Ovary (tissue), 9 donors: Measurements from ENCODE around the gene RHCE. TPM values are rescaled to one million over a fixed set of nuclear protein-coding genes. Genes with fewer than 3 reads are reported as not detected.
"Not testable (repeated sequence)": the region's sequence is repeated elsewhere in the genome, so short reads cannot be mapped to it uniquely, and the experiment has no call there.

ENCODE experiments used
- DNase-seq, 5 donors: peaks; one replicate each; pipeline ENCODE4 v3.0.0-alpha.2; 2019 to 2020
- H3K27ac ChIP-seq, 2 donors: fragments of 200-600 bp; one replicate each; pipeline versions ENCODE4 v1.5.1 to v1.8.0; 2019 to 2022
- H3K27me3 ChIP-seq: fragments of 200-600 bp; one replicate; pipeline ENCODE4 v1.8.0; 2022
- H3K36me3 ChIP-seq: fragments of 200-600 bp; sonication (generic); one replicate; pipeline ENCODE4 v1.5.1; 2019
- H3K4me1 ChIP-seq: one replicate; pipeline ENCODE4 v1.8.1; 2013; ENCODE audit warnings: mild to moderate bottlenecking, moderate library complexity; ENCODE audit not compliant: insufficient read depth
- H3K4me3 ChIP-seq: fragments of 200-600 bp; sonication (generic); one replicate; pipeline ENCODE4 v1.5.1; 2017
- H3K9me3 ChIP-seq, 2 donors: fragments of 200-600 bp in 1 of 2; sonication (generic) in 1 of 2; one replicate each; pipeline versions ENCODE4 v1.5.1 to v1.8.1; 2013 to 2019; ENCODE audit warnings: mild to moderate bottlenecking in 1 of 2, moderate library complexity in 1 of 2
- EP300 ChIP-seq: sonication (generic); formaldehyde crosslinking; IDR thresholded peaks from one replicate; pipeline ENCODE4 v1.6.1; 2017; ENCODE audit warnings: antibody characterized with exemption
- POLR2A ChIP-seq: fragments of 450-650 bp; IDR thresholded peaks from one replicate; pipeline ENCODE4 v1.6.1; 2017; ENCODE audit warnings: antibody characterized with exemption, mild to moderate bottlenecking, moderate library complexity
- WGBS, 3 donors: extraction: QIAGEN DNeasy Blood & Tissue Kit in 1 of 3; methylation state at CpG; one replicate each; pipeline versions ENCODE4 v1.1.5 to v1.1.7; 2013 to 2017; 5-methylcytosine and 5-hydroxymethylcytosine counted together
- intact Hi-C, 4 donors: fragments of 100-400 bp; cut with DNase I; formaldehyde crosslinking; loops; one replicate each; pipeline versions ENCODE4 v1.11.0 to v1.15.1; 2022 to 2023
- polyA plus RNA-seq, 2 donors: library from polyadenylated mRNA; stranded (reverse); fragments of 200-250 nt in 1 of 2; fragments of 350-450 nt in 1 of 2; fragmentation: Illumina TruSeq in 1 of 2; extraction: RNeasy Lipid Tissue Mini Kit (QIAGEN cat#74804) in 1 of 2; gene quantifications; one replicate each; pipeline ENCODE4 v1.2.3, GENCODE V29; 2013 to 2014
- total RNA-seq, 7 donors: library from RNA; depleted of rRNA in 2 of 7; stranded (reverse); fragments of >200 nt in 2 of 7; fragmentation: NEBNext Ultra II Directional in 3 of 7; extraction: Animal tissue kit (Norgen Biotek cat#: 25700) in 3 of 7; gene quantifications; one replicate each; pipeline versions ENCODE4 v1.1.0 to v1.2.4, GENCODE V29; 2016 to 2023
- TF ChIP-seq, protein P1 (sequence below), 3 donors: fragments of 450-650 bp in 2 of 3; fragments of 200-600 bp in 1 of 3; IDR thresholded peaks; one replicate each; pipeline versions ENCODE4 v1.5.1 to v1.8.0; 2016 to 2022; ENCODE audit warnings: antibody characterized with exemption in 3 of 3, mild to moderate bottlenecking in 1 of 3
- donor health status: DM: no; HTN: no; CAD: no; lungs with moderate emphysema.
- donor health status: DM: no; HTN: no; CAD: no.
- donor health status: Bipolar disorder and iron deficiency.
- donor health status: DM: yes; HTN: yes; CAD: no.
- donor health status: DM: no; HTN: no; CAD: no.
- donor health status: DM: yes; HTN: yes; CAD: no.

Gene RHCE
- total and polyA plus RNA-seq, 9 donors = 0.21 to 0.83 (median 0.53) TPM; not detected in 1

DNA sequence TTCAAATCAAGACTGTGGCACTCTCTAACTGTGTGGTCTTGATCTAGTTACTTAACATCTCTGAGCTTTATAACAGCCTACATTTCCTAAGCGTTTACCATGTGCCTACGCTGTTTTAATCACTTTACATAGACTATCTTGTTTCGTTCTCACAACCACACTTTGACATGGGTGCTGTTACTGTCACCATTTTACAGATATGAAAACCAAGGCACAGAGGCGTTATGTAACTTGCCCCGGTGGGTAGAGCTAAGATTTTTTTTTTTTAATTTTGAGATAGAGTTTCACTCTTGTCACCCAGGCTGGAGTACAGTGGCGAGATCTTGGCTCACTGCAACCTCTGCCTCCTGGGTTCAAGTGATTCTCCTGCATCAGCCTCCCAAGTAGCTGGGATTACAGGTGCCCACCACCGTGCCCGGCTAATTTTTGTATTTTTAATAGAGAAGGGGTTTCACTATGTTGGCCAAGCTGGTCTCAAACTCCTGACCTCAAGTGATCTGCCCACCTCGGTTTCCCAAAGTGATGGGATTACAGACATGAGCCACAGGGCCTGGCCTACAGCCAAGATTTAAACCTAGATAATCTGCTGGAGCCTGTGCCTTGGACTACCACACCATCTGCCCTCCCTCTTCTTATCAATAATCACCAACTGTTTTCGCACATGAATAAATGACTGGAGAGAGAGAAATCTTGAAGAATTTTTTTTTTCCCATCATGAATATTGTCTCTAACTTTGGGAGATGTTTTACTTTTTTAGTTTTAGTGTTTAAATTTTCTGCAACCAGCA lies 10.8 kb downstream of the RHCE start:
- not testable (repeated sequence) for H3K27me3 ChIP-seq, H3K27ac ChIP-seq, H3K4me1 ChIP-seq, H3K9me3 ChIP-seq, H3K4me3 ChIP-seq, DNase-seq, H3K36me3 ChIP-seq
- intact Hi-C loops = loop anchor here (5.0 to 10.0 kb wide), 3 partner anchors 112 to 125 kb away; no protein-coding TSS in a partner anchor
- 85 to 93% (median 92%) methylated on average over 8 to 10 of the region's 10 CpGs for WGBS, 3 donors

DNA sequence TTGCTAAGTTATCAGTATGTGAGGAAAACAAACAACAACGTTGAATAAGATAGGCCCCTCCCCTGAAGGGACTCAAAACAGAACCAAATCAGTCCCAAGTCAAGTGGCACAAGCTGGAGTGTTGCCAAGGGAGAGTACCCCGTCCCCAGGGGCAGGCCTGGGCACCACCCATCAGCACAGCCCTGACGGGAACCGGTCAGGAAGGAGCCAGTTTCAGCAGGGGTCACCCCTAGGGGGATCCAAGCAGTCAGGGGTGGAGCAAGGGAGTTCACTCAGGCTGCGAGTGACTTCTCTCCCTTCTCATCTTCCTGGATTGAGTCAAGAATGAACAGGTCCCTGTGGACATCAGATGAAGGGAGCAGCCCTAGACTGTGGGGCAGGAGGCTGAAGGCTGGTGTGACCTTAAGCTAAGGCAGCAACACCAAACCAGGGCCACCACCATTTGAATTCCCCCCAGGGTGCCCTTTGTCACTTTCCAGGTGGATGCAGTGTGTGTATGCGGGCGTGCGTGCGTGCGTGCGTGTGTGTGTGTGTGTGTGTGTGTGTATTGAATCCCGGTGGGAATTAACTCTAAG lies 14.8 kb downstream of the RHCE start:
- WGBS, 3 donors = 62 to 73% methylated on average over 8 to 10 of the region's 12 CpGs; no CpG with 5 or more reads in 1 of the 3 donors
- not testable (repeated sequence) for H3K4me3 ChIP-seq, H3K9me3 ChIP-seq, H3K36me3 ChIP-seq, DNase-seq, H3K4me1 ChIP-seq, H3K27me3 ChIP-seq, H3K27ac ChIP-seq
- intact Hi-C loops = loop anchor here in 3 of 4 donors (5.0 to 10.0 kb wide), 2 partner anchors 116 to 119 kb away; no protein-coding TSS in a partner anchor

DNA sequence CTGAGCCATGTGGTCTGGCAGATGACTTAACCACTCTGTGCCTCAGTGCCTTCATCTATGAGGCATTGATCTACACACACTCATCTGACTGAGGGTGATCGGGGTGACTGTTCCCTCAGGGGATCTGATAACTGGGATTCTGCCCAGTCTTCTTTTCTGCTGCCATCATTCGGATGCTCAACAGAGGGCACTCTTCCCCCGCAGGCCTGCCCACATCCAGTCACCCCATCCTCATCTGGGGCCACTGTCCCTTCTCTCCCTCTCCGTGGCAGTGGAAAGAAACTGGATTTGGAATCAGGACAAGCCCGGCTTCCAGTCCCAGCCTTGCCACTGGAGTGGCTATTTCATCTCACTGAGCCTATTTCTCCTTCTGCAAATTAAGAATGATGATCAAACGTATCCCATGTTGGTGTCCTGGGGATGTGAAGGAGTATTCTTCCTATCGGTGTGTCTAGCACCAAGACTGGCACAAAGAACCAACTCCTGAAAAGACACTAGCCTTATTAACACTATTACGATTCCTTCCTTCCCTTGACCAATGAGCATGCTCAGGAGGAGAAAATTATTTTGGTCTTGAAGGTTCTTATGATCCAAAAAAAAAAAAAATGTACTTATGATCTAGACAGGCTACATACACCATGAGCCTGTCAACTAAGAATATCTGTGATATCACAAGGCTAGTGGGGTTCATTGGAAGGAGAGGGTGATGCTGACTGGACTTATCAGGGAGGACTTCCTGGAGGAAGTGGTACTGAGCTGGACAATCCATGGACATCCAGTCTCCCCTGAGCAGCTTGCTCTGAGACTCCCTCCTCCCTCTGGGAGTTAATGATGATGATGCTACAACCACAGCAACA lies 17.4 kb downstream of the RHCE start:
- not testable (repeated sequence) for H3K9me3 ChIP-seq, H3K36me3 ChIP-seq, H3K4me1 ChIP-seq, H3K4me3 ChIP-seq, H3K27me3 ChIP-seq, DNase-seq, H3K27ac ChIP-seq
- intact Hi-C loops = loop anchor here in 3 of 4 donors (5.0 to 10.0 kb wide), 2 partner anchors 119 to 122 kb away; no protein-coding TSS in a partner anchor
- WGBS, 3 donors = 8 to 18% (median 13%) methylated on average over 5 to 6 of the region's 8 CpGs

DNA sequence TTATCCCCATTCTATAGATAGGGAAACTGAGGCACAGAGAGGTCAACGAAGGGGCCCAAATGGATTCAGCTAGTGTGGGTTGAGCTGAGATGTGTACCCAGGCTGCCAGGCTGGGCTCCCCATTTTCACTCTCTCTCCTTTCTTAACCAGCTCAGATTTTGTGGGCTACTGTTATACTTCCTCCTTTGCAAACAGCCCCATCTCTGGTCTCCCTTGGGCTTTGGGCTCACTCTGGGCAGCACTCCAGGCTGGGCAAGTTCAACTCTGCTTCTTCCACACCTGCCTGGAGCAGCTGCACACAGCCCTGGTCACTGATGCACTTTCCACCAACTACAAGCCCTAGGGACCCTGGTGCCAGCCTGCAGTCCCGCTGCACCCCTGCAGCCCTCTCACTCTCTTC lies 22.5 kb downstream of the RHCE start:
- H3K27me3 ChIP-seq, H3K9me3 ChIP-seq, H3K4me3 ChIP-seq, H3K36me3 ChIP-seq, H3K27ac ChIP-seq, H3K4me1 ChIP-seq, DNase-seq, intact Hi-C loops: not testable (repeated sequence)
- no CpG with 5 or more reads among the region's 2 CpGs for WGBS, 3 donors

DNA sequence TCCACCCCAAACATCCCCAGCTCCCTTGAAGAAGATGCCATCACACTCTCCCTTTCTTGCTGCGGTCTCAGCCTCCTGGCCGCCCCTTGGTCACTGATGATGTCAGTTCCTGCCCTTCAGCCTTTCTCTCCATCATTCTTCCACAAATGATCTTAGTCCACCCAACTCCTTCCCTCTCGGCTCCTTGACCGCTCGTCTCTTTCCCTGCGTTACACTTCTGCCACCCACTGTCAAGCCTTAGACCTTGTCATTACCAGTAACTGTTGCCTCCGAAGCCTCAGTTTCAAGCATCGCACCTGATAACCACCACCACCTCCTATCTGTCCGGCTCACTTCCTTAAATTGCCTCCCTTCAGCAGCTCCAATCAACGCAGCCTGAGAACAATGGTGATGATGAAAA lies 23.1 kb downstream of the RHCE start:
- WGBS, 3 donors = 21 to 42% (median 24%) methylated on average over 3 to 7 of the region's 10 CpGs
- peak in 1 of 5 donors; percentile 32 for DNase-seq
- H3K4me3 ChIP-seq, H3K27ac ChIP-seq, H3K27me3 ChIP-seq, H3K36me3 ChIP-seq, intact Hi-C loops, H3K4me1 ChIP-seq, H3K9me3 ChIP-seq: not testable (repeated sequence)

DNA sequence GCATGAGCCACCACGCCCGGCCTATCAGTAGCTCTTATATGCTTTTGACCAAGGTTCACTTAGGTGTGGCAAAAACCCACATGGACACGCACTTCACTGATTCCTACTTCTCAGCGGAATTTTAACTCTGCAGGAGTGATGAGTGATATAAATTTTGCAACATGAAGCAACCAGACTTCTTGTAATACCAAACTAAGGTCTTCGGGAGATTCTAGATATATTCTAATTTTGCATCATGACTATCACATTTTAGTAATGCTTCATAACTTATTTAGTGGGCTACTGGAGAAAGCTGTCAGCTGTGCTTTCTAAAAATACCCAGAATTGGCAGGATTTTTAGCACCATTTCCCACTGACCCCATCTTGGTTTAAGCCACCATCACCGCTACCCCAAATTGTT lies 27.8 kb downstream of the RHCE start:
- Histone ChIP-seq H3K27me3 (no peaks in the 10 kb centered on the region), H3K9me3 (no peaks in the 10 kb centered on the region), H3K27ac (no peak overlapping the region), H3K4me3 (no peak overlapping the region), H3K4me1 (no peaks in the 10 kb centered on the region), H3K36me3 (no peaks in the 10 kb centered on the region)
- TF ChIP-seq, protein P1, sequence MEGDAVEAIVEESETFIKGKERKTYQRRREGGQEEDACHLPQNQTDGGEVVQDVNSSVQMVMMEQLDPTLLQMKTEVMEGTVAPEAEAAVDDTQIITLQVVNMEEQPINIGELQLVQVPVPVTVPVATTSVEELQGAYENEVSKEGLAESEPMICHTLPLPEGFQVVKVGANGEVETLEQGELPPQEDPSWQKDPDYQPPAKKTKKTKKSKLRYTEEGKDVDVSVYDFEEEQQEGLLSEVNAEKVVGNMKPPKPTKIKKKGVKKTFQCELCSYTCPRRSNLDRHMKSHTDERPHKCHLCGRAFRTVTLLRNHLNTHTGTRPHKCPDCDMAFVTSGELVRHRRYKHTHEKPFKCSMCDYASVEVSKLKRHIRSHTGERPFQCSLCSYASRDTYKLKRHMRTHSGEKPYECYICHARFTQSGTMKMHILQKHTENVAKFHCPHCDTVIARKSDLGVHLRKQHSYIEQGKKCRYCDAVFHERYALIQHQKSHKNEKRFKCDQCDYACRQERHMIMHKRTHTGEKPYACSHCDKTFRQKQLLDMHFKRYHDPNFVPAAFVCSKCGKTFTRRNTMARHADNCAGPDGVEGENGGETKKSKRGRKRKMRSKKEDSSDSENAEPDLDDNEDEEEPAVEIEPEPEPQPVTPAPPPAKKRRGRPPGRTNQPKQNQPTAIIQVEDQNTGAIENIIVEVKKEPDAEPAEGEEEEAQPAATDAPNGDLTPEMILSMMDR (IDR thresholded peaks at IDR 0.05) = no peak
- TF ChIP-seq POLR2A (no peak), EP300 (no peak)
- 93 to 94% (median 93%) methylated on average over 6 of the region's 6 CpGs for WGBS, 3 donors
- DNase-seq = no peak
- intact Hi-C loops = no loop called here

DNA sequence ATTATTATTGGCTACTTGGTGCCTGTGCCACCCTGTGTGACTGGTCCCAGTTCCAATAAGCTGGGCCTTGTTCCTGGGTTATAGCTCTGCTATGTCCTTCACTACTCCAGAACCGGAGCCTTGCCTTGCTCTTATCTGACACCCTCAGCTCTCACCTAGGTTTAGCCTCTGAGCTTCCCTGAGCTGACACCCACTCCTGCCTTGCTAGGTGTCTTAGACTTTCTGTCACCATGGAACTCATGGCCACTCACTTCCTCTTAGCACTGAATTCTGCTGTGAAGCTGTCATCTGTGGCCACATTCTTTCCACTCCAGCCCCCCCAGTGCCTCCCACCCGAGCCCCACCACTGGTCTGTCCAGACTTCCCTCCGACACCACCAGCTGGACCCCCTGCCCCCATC lies 30.9 kb downstream of the RHCE start:
- H3K27ac ChIP-seq, DNase-seq, H3K27me3 ChIP-seq, intact Hi-C loops, H3K4me1 ChIP-seq, H3K9me3 ChIP-seq, H3K36me3 ChIP-seq, H3K4me3 ChIP-seq: not testable (repeated sequence)
- 78 to 88% (median 78%) methylated on average over 3 of the region's 3 CpGs for WGBS, 3 donors

DNA sequence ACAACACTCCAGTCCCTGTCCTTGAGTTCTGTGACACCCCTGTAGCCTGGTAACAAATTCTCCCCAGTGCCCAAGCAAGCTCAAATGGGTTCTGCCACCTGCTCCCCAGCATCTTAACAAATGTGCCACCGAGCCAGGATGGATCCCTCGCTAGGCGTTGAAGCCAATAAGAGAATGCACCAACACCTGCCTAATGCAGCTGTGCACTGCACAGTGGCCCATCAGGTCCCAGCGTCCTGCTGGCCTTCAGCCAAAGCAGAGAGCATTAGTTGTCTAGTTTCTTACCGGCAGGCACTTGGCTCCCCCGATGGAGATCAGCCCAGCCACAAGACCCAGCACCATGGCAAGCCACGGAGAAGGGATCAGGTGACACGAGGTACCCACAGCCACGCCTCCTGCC lies 31.9 kb downstream of the RHCE start:
- H3K27ac ChIP-seq, H3K9me3 ChIP-seq, H3K4me1 ChIP-seq, DNase-seq, H3K27me3 ChIP-seq, H3K36me3 ChIP-seq, intact Hi-C loops, H3K4me3 ChIP-seq: not testable (repeated sequence)
- 55 to 74% (median 62%) methylated on average over 6 to 8 of the region's 9 CpGs for WGBS, 3 donors

DNA sequence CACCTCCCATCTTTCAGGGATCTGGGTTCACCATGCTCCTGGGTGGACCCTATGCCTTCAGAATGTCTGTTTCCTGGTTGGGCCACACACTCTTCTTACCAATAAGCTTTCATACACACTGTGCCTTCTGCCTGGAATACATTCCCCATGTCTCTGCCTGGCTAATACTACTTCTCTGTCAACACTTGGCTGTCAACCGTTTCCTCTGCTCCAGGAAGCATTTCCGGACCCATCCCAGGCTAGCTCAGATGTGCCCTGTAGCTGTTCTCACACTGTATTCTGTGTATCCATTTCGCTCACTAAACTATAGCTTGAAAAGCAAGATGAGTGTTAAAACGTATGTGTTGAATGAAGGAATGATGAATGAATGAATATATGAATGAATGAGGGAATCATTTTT lies 33.5 kb downstream of the RHCE start:
- H3K27me3 ChIP-seq, intact Hi-C loops, H3K4me3 ChIP-seq, H3K4me1 ChIP-seq, H3K27ac ChIP-seq, H3K9me3 ChIP-seq, DNase-seq, H3K36me3 ChIP-seq: not testable (repeated sequence)
- 73 to 81% (median 79%) methylated on average over 4 of the region's 4 CpGs for WGBS, 3 donors

DNA sequence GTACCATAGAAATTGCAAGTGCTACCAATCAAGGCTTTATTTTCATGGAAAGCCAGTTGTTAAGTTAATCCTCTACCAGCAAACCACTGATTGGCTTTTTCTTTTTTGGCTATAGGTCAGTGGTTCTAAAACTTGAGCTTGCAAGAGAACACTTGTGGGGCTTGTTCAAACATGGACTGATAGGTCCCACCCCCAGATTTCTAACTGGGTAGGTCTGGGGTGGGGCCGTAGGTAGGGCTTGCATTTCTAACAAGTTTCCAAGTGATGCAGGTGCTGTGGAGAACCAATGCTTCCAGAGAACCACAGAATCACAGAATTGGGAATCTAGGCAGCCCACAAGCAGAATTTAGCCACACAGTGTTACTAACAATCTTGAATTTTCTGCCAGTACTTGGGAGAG lies 36.8 kb downstream of the RHCE start:
- intact Hi-C loops, H3K27ac ChIP-seq, H3K4me1 ChIP-seq, DNase-seq, H3K36me3 ChIP-seq, H3K9me3 ChIP-seq, H3K27me3 ChIP-seq, H3K4me3 ChIP-seq: not testable (repeated sequence)
- WGBS, 3 donors = no CpG with 5 or more reads among the region's 1 CpG
